Hematopoietic multipotent progenitor cell treated with erythropoietin and hydrocortisone succinate and interleukin-3 and kit ligand, for 15 days (in vitro differentiated cells): ENCODE results near the gene VTI1A.
"Not testable (repeated sequence)": the region's sequence is repeated elsewhere in the genome, so short reads cannot be mapped to it uniquely, and the experiment has no call there.

ENCODE experiments used
- DNase-seq: peaks from one replicate; pipeline ENCODE4 v3.0.0-alpha.2; 2015; ENCODE audit warnings: low spot score

VTI1A gene

GRCh38 chr10:112722758-112723157 is 275.7 kb downstream of the VTI1A start:
- DNase-seq, result no peak

GRCh38 chr10:112723876-112724275 is 276.9 kb downstream of the VTI1A start:
- DNase-seq, result no peak

- DNase-seq, result no peak
Observed at GRCh38 chr10:112724404-112724991, 277.5 kb downstream of the VTI1A start.

- no peak for DNase-seq
Observed at GRCh38 chr10:112728118-112728883, 281.3 kb downstream of the VTI1A start.

GRCh38 chr10:112728997-112729396 is 282.0 kb downstream of the VTI1A start:
- no peak for DNase-seq

GRCh38 chr10:112731450-112731849 is 284.4 kb downstream of the VTI1A start:
- DNase-seq, result not testable (repeated sequence)

- DNase-seq, result no peak
Observed at GRCh38 chr10:112732277-112732921, 285.4 kb downstream of the VTI1A start.

- no peak for DNase-seq
Observed at GRCh38 chr10:112735041-112735695, 288.2 kb downstream of the VTI1A start.

- DNase-seq, result no peak
Observed at GRCh38 chr10:112738606-112739591, 291.9 kb downstream of the VTI1A start.

- DNase-seq, result no peak
Observed at GRCh38 chr10:112739592-112740353, 292.8 kb downstream of the VTI1A start.

- DNase-seq, result no peak
Observed at GRCh38 chr10:112741830-112742402, 294.9 kb downstream of the VTI1A start.

- no peak for DNase-seq
Observed at GRCh38 chr10:112744181-112745096, 297.4 kb downstream of the VTI1A start.

- no peak for DNase-seq
Observed at GRCh38 chr10:112746329-112746728, 299.3 kb downstream of the VTI1A start.

GRCh38 chr10:112750427-112751167 is 303.6 kb downstream of the VTI1A start:
- DNase-seq, result no peak

GRCh38 chr10:112751651-112752050 is 304.6 kb downstream of the VTI1A start:
- DNase-seq, result no peak

GRCh38 chr10:112752288-112752687 is 305.3 kb downstream of the VTI1A start:
- DNase-seq, result no peak

- no peak for DNase-seq
Observed at GRCh38 chr10:112753961-112754411, 307.0 kb downstream of the VTI1A start.

GRCh38 chr10:112755446-112756234 is 308.6 kb downstream of the VTI1A start:
- no peak for DNase-seq
